Spleen (tissue), 7 donors: ENCODE data around the gene JAKMIP1.

Experiments used
- POLR2A ChIP-seq, 3 donors: fragments of 450-650 bp; IDR thresholded peaks; one replicate each; pipeline ENCODE4 v1.5.1; 2017; ENCODE audit warnings: antibody characterized with exemption in 3 of 3, mild to moderate bottlenecking in 1 of 3
- TF ChIP-seq, protein P1 (sequence below), 11 experiments: fragments of 200-600 bp in 7 of 11; fragments of 450-650 bp in 4 of 11; sonication (generic) in 4 of 11; IDR thresholded peaks in 8 of 11; conservative IDR thresholded peaks in 3 of 11; 1 replicate in 7 of 11; 2 replicates in 4 of 11; pipeline versions ENCODE4 v1.4.0 to v1.8.0; 2016 to 2021; ENCODE audit warnings: antibody characterized with exemption in 11 of 11, inconsistent platforms in 4 of 11, mild to moderate bottlenecking in 1 of 11
- donor health status: DM: no; HTN: no; CAD: no; lungs with moderate emphysema.
- donor health status: DM: no; HTN: no; CAD: no.
- donor health status: DM: no; HTN: no; CAD: no.

GRCh38 chr4:6115746-6116586, 84.4 kb downstream of the JAKMIP1 start:
- TF ChIP-seq, protein P1, sequence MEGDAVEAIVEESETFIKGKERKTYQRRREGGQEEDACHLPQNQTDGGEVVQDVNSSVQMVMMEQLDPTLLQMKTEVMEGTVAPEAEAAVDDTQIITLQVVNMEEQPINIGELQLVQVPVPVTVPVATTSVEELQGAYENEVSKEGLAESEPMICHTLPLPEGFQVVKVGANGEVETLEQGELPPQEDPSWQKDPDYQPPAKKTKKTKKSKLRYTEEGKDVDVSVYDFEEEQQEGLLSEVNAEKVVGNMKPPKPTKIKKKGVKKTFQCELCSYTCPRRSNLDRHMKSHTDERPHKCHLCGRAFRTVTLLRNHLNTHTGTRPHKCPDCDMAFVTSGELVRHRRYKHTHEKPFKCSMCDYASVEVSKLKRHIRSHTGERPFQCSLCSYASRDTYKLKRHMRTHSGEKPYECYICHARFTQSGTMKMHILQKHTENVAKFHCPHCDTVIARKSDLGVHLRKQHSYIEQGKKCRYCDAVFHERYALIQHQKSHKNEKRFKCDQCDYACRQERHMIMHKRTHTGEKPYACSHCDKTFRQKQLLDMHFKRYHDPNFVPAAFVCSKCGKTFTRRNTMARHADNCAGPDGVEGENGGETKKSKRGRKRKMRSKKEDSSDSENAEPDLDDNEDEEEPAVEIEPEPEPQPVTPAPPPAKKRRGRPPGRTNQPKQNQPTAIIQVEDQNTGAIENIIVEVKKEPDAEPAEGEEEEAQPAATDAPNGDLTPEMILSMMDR (IDR thresholded peaks at IDR 0.05 in 8 of 11, conservative IDR thresholded peaks at IDR 0.05 in 3 of 11) = no peak
- no peak for TF ChIP-seq POLR2A (IDR thresholded peaks at IDR 0.05)
